ENCODE measurements around the gene RXFP2. TPM values are rescaled to one million over a fixed set of nuclear protein-coding genes. Genes with fewer than 3 reads are reported as not detected.

RXFP2 gene
- total RNA-seq, 1 experiment from 2014 or later = not detected

DNA sequence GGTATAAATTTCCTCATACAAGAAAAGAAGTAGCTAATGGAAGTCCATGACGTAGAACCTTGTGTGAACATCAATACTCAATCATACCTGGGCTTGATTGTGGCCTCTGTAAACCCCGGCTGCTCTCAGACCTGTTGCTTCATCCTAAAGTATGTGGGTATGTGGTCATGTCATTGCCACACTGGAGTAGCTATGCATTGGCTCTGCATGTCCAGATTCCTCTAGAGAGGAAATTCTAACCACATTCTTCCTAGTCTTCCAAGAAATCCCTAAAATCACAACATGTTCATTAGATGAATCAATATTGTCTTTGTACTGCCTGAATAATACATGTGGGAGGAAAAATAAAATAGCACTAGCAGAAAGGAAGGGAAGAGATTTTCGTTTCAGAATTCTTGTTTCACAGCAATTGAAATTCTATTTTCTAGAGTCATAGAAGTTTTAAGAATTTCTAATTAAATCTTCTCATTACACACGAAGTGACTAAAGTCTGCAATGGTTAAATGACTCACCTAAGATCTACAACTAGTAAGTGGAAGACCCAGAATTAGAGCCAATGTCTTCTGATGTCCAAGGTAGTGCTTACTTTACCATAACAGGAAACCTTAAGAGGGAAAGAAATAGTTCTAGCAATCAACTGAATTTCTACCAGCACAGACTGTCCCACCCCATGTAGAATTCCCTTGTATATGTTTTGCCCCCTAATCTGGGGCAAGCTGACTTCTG, 28.0 kb downstream of the RXFP2 start:
- POLR2A ChIA-PET (ENCODE audit: low non-redundant PET) = no interaction called here
- TF ChIP-seq EZH2 (IDR thresholded peaks at IDR 0.05; ENCODE audit: borderline replicate concordance, low read depth, low read length, poor library complexity, severe bottlenecking) (no peak), CTCF (conservative IDR thresholded peaks at IDR 0.05; ENCODE audit: low read depth, low read length) (no peak)
- DNase-seq (ENCODE audit: low spot score) = no peak
- Histone ChIP-seq H3K4me3 (ENCODE audit: low read depth, low read length, poor library complexity, severe bottlenecking) (no peak overlapping the region), H3K27ac (ENCODE audit: low read depth, low read length, poor library complexity, severe bottlenecking) (no peak overlapping the region), H3K9me3 (ENCODE audit: low read depth, low read length, poor library complexity, severe bottlenecking) (no peaks in the 10 kb centered on the region), H3K36me3 (ENCODE audit: insufficient read depth, low read length, poor library complexity, severe bottlenecking) (no peaks in the 10 kb centered on the region), H3K27me3 (replicated peaks; ENCODE audit: insufficient read depth, low read depth, low read length, poor library complexity) (no peaks in the 10 kb centered on the region), H3K4me1 (ENCODE audit: insufficient read depth, low read length, poor library complexity, severe bottlenecking) (no peaks in the 10 kb centered on the region)
- CTCF ChIA-PET = no interaction called here
- intact Hi-C loops (cut with micrococcal nuclease; ENCODE audit: unreplicated experiment) = no loop called here
- no TSS peak for BruUV-seq (replicated peaks)

DNA sequence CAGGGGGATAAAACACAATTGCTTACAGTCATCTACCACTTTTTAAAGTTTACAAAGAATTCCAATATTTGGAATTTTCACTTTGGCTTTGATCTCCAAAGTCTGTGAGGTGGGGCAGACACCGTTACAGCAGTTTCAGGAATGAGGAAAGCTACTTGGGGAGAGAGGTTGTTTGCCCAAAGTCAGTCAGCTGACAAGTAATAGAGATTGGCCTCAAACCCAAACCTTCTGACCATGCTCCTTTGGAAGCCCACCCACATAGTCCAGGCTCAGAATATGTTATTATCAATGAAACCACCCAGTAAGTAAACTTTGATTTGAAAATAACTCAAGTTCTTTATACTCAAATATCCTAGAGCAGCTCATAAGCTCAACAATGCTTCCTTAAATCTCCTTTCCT, 29.0 kb downstream of the RXFP2 start:
- POLR2A ChIA-PET (ENCODE audit: low non-redundant PET) = no interaction called here
- Histone ChIP-seq H3K36me3 (ENCODE audit: insufficient read depth, low read length, poor library complexity, severe bottlenecking) (no peaks in the 10 kb centered on the region), H3K9me3 (ENCODE audit: low read depth, low read length, poor library complexity, severe bottlenecking) (no peaks in the 10 kb centered on the region), H3K4me3 (ENCODE audit: low read depth, low read length, poor library complexity, severe bottlenecking) (no peak overlapping the region), H3K4me1 (ENCODE audit: insufficient read depth, low read length, poor library complexity, severe bottlenecking) (no peaks in the 10 kb centered on the region), H3K27ac (ENCODE audit: low read depth, low read length, poor library complexity, severe bottlenecking) (no peak overlapping the region), H3K27me3 (replicated peaks; ENCODE audit: insufficient read depth, low read depth, low read length, poor library complexity) (no peaks in the 10 kb centered on the region)
- DNase-seq (ENCODE audit: low spot score) = no peak
- no peak for TF ChIP-seq CTCF (conservative IDR thresholded peaks at IDR 0.05; ENCODE audit: low read depth, low read length)
- TF ChIP-seq EZH2 (IDR thresholded peaks at IDR 0.05; ENCODE audit: borderline replicate concordance, low read depth, low read length, poor library complexity, severe bottlenecking) = no peak
- CTCF ChIA-PET = no interaction called here
- BruUV-seq (replicated peaks) = no TSS peak
- intact Hi-C loops (cut with micrococcal nuclease; ENCODE audit: unreplicated experiment) = no loop called here

GRCh38 chr13:31769575-31769974, 30.2 kb downstream of the RXFP2 start:
- H3K9me3 ChIP-seq (ENCODE audit: low read depth, low read length, poor library complexity, severe bottlenecking) = no peaks in the 10 kb centered on the region
- no peaks in the 10 kb centered on the region for H3K4me1 ChIP-seq (ENCODE audit: insufficient read depth, low read length, poor library complexity, severe bottlenecking)
- no peak for TF ChIP-seq CTCF (conservative IDR thresholded peaks at IDR 0.05; ENCODE audit: low read depth, low read length)
- no peak for TF ChIP-seq EZH2 (IDR thresholded peaks at IDR 0.05; ENCODE audit: borderline replicate concordance, low read depth, low read length, poor library complexity, severe bottlenecking)
- no peaks in the 10 kb centered on the region for H3K36me3 ChIP-seq (ENCODE audit: insufficient read depth, low read length, poor library complexity, severe bottlenecking)
- H3K4me3 ChIP-seq (ENCODE audit: low read depth, low read length, poor library complexity, severe bottlenecking) = no peak overlapping the region
- ChIA-PET POLR2A (ENCODE audit: low non-redundant PET) (no interaction called here), CTCF (no interaction called here)
- BruUV-seq (replicated peaks) = no TSS peak
- intact Hi-C loops (cut with micrococcal nuclease; ENCODE audit: unreplicated experiment) = no loop called here
- no peak for DNase-seq (ENCODE audit: low spot score)
- no peaks in the 10 kb centered on the region for H3K27me3 ChIP-seq (replicated peaks; ENCODE audit: insufficient read depth, low read depth, low read length, poor library complexity)
- no peak overlapping the region for H3K27ac ChIP-seq (ENCODE audit: low read depth, low read length, poor library complexity, severe bottlenecking)
